GM10248 (cell line): ENCODE data around the gene NOM1.
"Not testable (repeated sequence)": the region's sequence is repeated elsewhere in the genome, so short reads cannot be mapped to it uniquely, and the experiment has no call there.

Experiments used
- CTCF ChIA-PET: fragments of 300-600 bp; sonication (Branson Sonifier 250); formaldehyde crosslinking; extraction: SDS; loops from one replicate; lab custom pipeline; 2021; ENCODE audit warnings: antibody characterized with exemption; lab: Yijun Ruan, JAX
- POLR2A ChIA-PET: fragments of 350-650 bp; sonication (Branson Sonifier 250); formaldehyde crosslinking; extraction: SDS; loops from one replicate; lab custom pipeline; 2020; ENCODE audit warnings: antibody characterized with exemption; lab: Yijun Ruan, JAX
- DNase-seq: peaks from one replicate; pipeline ENCODE4 v3.0.0; 2012; ENCODE audit errors: extremely low spot score
- CTCF ChIP-seq: IDR thresholded peaks from 2 replicates; pipeline ENCODE4 v1.5.1; 2012; ENCODE audit warnings: mild to moderate bottlenecking, low read depth; ENCODE audit errors: extremely low read depth, missing control alignments, control extremely low read depth

Gene NOM1

DNA sequence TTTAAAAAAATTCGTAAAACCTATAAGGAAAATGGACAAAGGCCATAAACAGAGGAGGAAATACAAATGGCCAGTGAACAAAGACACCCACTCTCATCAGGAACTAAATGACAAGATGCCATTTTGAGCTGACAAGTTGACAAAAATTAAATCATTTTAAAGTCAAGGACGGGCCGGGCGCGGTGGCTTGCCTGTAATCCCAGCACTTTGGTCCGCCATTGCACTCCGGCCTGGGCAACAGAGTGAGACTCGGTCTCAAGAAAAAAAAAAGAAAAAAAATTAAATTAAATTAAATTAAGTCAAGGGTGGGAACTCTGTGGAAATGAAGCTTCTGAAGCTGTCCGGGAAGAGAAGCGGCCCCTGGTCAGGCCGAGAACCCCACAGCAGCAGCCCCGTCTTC, 1.2 kb upstream of the NOM1 start:
- no peak for DNase-seq
- CTCF ChIA-PET: interaction anchor here (0.8 to 3.3 kb wide), 12 partner anchors 9 to 391 kb away, joined by 3 to 23 read pairs (median 11); partner anchors contain the start of gene LMBR1
- POLR2A ChIA-PET: interaction anchor here (1.7 kb wide), 1 partner anchor 55 kb away, joined by 5 read pairs; the partner anchor contains the start of gene LMBR1
- TF ChIP-seq CTCF: no peak

GRCh38 chr7:156950381-156950858, 908 bp downstream of the NOM1 start:
- TF ChIP-seq CTCF: no peak
- ChIA-PET CTCF (interaction anchor here (0.7 to 3.3 kb wide), 22 partner anchors 8 to 439 kb away, joined by 3 to 23 read pairs (median 7); partner anchors contain the start of gene LMBR1), POLR2A (no interaction called here)
- no peak for DNase-seq

DNA sequence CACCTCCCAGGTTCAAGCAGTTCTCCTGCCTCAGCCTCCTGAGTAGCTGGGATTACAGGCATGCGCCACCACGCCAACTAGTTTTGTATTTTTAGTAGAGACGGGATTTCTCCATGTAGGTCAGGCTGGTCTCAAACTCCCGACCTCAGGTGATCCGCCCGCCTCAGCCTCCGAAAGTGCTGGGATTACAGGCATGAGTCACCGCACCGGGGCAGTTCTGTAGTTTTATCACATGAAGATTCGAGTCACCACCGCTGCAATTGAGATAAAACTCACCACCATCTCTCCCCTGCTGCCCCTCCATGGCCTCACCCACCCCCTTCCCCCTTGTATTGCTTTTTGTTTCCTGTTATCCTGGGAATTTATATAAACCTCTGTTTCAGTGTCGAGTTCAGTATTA, 3.7 kb downstream of the NOM1 start:
- POLR2A ChIA-PET: interaction anchor here (0.6 kb wide), 1 partner anchor 293 kb away, joined by 10 read pairs; no protein-coding TSS in a partner anchor
- CTCF ChIA-PET, DNase-seq: not testable (repeated sequence)

GRCh38 chr7:156954941-156955340, 5.4 kb downstream of the NOM1 start:
- CTCF ChIA-PET: interaction anchor here (0.8 to 1.1 kb wide), 2 partner anchors 8 to 319 kb away, joined by 3 read pairs; no protein-coding TSS in a partner anchor
- no peak for TF ChIP-seq CTCF
- DNase-seq: no peak
- POLR2A ChIA-PET: no interaction called here

DNA sequence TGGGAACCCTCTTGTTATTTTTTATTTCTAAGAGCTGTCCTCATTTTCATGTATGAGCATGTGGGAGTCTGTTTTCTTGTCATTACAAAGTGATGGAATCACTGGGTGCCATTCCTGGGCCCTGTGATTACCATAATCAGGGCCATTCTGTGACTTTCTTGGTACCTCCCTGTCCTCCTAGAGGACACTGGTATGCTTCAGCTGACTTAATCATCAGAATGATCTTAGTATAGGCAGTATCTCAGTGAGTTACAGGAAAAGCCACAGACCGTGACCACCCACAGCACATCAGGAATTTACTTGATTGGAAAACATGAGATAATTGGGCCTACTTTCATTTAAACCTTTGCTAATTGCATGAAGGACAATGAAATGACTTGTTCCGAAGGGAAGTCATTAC, 7.2 kb downstream of the NOM1 start:
- TF ChIP-seq CTCF: no peak
- DNase-seq: no peak
- CTCF ChIA-PET: interaction anchor here (0.8 to 1.5 kb wide), 2 partner anchors 13 to 317 kb away, joined by 3 read pairs; no protein-coding TSS in a partner anchor
- POLR2A ChIA-PET: no interaction called here

DNA sequence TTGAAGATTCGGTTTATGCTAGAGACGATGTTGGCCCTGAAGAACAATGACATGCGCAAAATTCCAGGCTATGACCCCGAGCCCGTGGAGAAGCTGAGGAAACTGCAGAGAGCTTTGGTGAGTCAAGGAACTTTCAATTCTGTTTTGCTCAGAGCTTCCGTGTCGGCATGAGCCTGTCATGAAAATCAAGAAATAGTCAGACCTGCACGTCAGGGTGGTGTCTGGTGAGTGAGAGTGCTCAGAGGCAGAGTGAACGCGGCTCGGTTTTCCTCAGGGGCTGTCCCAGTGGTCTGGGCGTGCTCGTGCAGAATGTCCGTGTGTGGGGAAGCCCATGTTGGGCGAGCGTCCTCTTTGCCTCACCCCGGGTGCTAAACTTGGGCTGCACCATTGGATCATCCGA, 12.6 kb downstream of the NOM1 start:
- no peak for DNase-seq
- ChIA-PET CTCF (interaction anchor here (1.4 to 4.8 kb wide), 2 partner anchors 12 to 312 kb away, joined by 6 to 23 read pairs; partner anchors contain the start of gene NOM1), POLR2A (no interaction called here)
- TF ChIP-seq CTCF: no peak

- POLR2A ChIA-PET: no interaction called here
- CTCF ChIA-PET: interaction anchor here (1.0 to 4.8 kb wide), 3 partner anchors 8 to 311 kb away, joined by 3 to 23 read pairs (median 6); partner anchors contain the start of gene NOM1
- no peak for TF ChIP-seq CTCF
- peak; percentile 9 for DNase-seq
Measured at GRCh38 chr7:156962897-156963296, 13.4 kb downstream of the NOM1 start.
